ENCODE data around the gene PPIL6. TPM values are rescaled to one million over a fixed set of nuclear protein-coding genes. Genes with fewer than 3 reads are reported as not detected.

The PPIL6 gene
- total RNA-seq, 1 experiment from 2014 or later: 0.61 TPM

GRCh38 chr6:109482905-109483734 lies 42.7 kb upstream of the PPIL6 start, which contains the start of gene ZBTB24 (continued):
- TF ChIP-seq AFF4 (CRISPR knock-in tag; IDR thresholded peaks at IDR 0.05; ENCODE audit: borderline replicate concordance) (no peak), FOXP1 (CRISPR knock-in tag; IDR thresholded peaks at IDR 0.05; ENCODE audit: borderline replicate concordance) (0 out of 2 replicates have a peak, but pooled peaks have one; percentile 50), ZNF512 (CRISPR knock-in tag; IDR thresholded peaks at IDR 0.05; ENCODE audit: borderline replicate concordance) (no peak), ARID4B (CRISPR knock-in tag; IDR thresholded peaks at IDR 0.05; ENCODE audit: borderline replicate concordance) (no peak), ZNF121 (CRISPR knock-in tag; IDR thresholded peaks at IDR 0.05) (no peak), PRRX2 (CRISPR knock-in tag; IDR thresholded peaks at IDR 0.05) (no peak), ZNF219 (CRISPR knock-in tag; IDR thresholded peaks at IDR 0.05; ENCODE audit: borderline replicate concordance) (no peak), SP1 (CRISPR knock-in tag; conservative IDR thresholded peaks at IDR 0.05) (peak; percentile 76), GRHL2 (CRISPR knock-in tag; IDR thresholded peaks at IDR 0.05; ENCODE audit: insufficient replicate concordance, severe bottlenecking) (no peak), ZMAT4 (CRISPR knock-in tag; IDR thresholded peaks at IDR 0.05) (no peak), USF1 (CRISPR knock-in tag; IDR thresholded peaks at IDR 0.05) (peak; percentile 89), GTF2I (CRISPR knock-in tag; conservative IDR thresholded peaks at IDR 0.05) (no peak), RORB (CRISPR knock-in tag; IDR thresholded peaks at IDR 0.05) (no peak), OVOL2 (CRISPR knock-in tag; IDR thresholded peaks at IDR 0.05; ENCODE audit: borderline replicate concordance) (no peak), NFYB (CRISPR knock-in tag; conservative IDR thresholded peaks at IDR 0.05; ENCODE audit: low read depth) (0 out of 2 replicates have a peak, but pooled peaks have one; percentile 37), E2F5 (CRISPR knock-in tag; IDR thresholded peaks at IDR 0.05) (peak; percentile 87; the same call in 1 of the 2 replicates), SOX15 (CRISPR knock-in tag; IDR thresholded peaks at IDR 0.05) (no peak), KAT7 (CRISPR knock-in tag; IDR thresholded peaks at IDR 0.05; ENCODE audit: borderline replicate concordance) (no peak), ELF4 (CRISPR knock-in tag; IDR thresholded peaks at IDR 0.05; ENCODE audit: low read depth) (0 out of 2 replicates have a peak, but pooled peaks have one; percentile 43), ZSCAN18 (CRISPR knock-in tag; IDR thresholded peaks at IDR 0.05) (no peak), ZNF416 (CRISPR knock-in tag; IDR thresholded peaks at IDR 0.05) (no peak), ERG (CRISPR knock-in tag; IDR thresholded peaks at IDR 0.05) (no peak)
